GM21390 (cell line): ENCODE measurements around the gene PDLIM7.

Experiments used
- ATAC-seq: cut with Tn5 transposase; IDR thresholded peaks from one replicate; pipeline ENCODE4 v1.9.1; 2021; ENCODE audit not compliant: unreplicated experiment

Gene PDLIM7

DNA sequence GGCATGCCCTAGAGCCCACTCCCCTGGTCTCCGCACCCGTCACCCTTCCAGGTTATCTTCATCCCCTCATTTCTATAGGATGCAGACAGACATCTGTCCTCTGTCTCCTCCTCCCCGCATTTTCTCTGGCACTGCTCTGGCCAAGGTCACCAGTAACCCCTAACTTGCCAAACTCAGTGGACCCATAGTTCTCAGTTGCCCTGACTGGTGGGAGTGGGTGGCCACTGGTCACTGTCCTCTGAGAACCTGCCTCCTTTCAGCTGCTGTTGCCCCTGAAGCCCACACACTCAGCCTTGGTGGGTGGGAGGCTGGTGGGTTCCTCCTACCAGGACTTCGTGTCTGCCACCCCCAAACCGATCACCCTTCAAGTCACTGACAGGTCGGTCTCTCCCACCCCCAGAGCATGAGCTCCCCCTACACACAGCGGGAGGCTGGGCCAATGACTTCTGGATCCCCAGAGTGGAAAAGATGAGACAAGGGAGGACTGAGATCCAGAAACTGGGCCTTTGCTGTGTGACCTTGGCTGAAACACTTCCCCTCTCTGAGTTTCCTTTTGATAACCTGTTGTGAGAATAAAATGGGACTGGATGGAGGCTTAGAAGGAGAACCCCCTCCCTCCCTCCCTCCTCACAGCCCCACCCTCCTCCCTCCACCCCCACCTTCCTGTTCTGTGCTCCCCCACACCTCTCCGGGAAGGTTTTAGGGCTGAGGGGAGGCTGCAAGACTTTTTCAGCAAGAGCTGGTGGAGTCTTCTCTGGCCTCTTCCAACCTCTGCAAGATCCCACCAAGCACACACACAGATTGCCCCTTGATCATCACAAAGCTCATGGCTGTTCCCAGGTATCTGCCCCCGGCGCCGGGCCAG, 21.6 kb downstream of the PDLIM7 start:
- ATAC-seq, result no peak

GRCh38 chr5:177474846-177475562, 22.4 kb downstream of the PDLIM7 start:
- no peak for ATAC-seq

DNA sequence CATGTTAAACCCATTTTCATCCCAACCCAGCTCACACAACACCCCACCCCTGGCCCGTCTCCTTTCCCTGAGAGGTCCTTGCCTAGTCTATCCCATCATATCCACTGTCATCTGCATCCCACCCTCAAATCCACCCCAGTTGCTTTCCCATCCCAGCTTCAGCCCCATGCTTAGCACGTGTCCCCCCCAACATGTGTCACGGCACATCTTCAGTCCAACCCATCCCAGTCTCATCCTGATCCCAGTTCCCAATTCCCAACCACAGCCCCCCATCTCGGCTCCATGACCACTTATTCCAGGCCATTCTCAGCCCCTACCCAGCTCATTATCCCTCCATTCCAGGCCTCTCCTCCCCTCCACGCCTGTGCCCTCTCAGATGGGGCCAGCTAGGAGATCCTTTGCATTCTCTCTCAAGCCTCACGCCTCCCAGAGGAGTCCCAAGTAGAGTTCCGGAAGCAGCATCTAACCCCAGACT, 23.4 kb downstream of the PDLIM7 start:
- ATAC-seq, result no peak

DNA sequence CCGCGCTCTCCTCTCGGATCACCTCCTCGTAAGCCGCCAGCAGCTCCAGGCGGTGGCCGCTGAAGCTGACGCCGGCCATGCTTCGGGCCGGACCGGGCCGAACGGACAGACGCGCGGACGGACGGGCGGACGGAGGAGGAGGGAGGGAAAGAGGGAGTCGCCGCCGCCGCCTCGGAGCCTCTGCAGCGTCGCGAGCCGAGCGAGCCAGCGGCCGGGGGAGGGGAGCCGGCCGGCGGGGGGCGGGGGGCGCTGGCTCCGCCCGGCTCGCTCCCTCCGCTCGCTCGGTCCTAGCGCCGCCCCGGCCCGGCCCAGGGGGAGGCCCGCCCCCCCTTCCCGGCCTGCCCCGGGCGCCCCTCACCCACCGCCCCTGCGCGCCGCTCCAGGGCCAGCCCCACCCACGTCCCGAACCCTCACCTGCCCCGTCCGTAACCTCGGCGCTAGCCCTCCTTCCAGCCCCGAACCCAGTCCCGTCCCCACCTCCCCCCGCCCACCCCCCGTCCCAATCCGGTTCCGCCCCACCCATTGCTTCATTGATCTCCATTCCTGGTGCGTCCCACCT, 23.9 kb downstream of the PDLIM7 start, which contains the start of gene DBN1:
DBN1 (minus strand) TSS at position 192 of the 559 bp plus-strand sequence; CDS start at position 79, 113 bp downstream.
- ATAC-seq, result no peak

DNA sequence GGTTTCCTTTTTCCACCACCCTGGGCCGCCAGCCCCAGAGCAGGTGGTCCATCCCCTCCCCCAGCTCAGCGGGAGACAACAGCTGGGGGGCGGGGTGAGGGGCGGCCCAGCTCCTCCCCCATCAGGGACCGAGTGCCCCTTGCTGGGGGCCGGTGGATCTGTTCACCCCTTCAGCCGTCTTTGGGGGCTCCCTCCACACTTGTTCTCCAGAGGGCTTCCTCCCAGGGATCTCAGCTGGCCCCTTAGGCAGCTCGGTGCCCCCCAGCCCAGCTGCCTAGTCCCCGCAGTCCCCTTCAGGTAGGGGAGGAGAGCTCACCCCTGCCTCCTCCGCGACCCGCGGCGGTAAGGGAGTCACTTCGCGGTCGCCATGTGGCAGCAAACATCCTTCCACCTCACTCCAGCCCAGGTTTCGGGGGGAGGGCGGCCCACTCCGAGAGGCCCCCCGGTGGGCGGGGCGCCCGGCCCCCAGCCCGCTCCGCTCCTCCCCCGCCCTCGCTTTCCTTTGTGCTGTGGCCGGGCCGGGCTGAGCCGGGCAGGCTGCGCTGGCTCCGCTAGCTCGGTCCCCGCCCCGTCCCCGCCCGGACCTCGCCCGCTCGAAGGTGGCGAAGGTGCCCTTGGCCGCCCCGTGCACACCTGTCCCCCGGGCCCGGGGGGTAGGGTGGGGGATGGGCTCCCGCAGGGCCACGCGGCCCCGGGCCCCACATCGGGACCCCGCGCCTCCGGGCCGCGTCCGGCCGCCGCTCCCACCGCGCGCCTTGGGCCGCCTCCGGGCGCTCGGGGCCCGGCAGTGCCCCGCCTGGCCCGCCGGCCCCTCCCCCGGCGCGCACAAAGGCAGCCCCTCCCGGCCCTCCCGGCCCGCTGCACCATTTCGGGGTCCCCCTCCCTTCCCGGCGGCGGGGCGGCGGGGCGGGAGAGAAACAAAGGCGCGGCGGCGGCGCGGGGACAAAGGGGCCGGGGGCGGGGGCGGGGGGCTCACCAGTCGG, 24.7 kb downstream of the PDLIM7 start:
- no peak for ATAC-seq

- no peak for ATAC-seq
Observed at GRCh38 chr5:177471610-177472356, 25.6 kb downstream of the PDLIM7 start.

- no peak for ATAC-seq
Observed at GRCh38 chr5:177470759-177471536, 26.5 kb downstream of the PDLIM7 start.

DNA sequence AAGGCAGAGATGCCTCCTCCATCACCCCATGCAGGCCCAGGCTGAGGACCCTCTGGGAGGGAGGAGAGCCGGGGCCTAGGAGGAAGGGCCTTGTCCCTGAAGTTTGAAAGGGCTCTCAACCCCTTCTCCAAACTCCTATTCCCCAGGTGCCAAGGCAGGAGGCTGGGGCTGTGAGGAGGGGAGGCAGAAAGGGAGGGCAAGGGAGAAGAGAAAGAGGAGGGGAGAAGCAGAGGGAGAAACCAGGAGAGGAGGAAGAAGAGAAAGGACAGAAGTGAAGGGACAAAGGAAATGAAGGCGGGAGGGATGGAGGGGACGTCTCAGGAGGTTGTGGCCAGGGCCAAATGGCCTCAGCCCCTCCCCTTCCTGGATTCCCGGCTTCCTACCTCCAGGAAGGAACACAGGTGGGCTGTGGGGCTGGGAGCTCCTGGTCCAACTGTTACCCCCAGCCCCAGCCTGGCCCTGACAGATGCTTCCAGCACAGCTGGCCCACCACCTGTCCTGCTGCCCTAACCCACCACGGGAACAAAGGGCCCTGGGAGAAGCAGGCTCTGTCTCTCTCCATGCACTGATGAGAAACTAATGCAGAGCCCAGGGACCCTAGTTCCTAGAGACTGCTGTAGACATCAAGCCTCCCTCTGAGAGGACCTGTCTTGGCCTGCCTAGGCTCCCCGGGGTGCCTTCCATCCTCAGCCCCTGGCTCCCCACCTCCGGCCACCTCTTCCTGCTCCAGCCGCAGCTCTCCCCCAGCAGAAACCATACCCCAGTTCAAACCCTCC, 27.5 kb downstream of the PDLIM7 start:
- ATAC-seq, result no peak

DNA sequence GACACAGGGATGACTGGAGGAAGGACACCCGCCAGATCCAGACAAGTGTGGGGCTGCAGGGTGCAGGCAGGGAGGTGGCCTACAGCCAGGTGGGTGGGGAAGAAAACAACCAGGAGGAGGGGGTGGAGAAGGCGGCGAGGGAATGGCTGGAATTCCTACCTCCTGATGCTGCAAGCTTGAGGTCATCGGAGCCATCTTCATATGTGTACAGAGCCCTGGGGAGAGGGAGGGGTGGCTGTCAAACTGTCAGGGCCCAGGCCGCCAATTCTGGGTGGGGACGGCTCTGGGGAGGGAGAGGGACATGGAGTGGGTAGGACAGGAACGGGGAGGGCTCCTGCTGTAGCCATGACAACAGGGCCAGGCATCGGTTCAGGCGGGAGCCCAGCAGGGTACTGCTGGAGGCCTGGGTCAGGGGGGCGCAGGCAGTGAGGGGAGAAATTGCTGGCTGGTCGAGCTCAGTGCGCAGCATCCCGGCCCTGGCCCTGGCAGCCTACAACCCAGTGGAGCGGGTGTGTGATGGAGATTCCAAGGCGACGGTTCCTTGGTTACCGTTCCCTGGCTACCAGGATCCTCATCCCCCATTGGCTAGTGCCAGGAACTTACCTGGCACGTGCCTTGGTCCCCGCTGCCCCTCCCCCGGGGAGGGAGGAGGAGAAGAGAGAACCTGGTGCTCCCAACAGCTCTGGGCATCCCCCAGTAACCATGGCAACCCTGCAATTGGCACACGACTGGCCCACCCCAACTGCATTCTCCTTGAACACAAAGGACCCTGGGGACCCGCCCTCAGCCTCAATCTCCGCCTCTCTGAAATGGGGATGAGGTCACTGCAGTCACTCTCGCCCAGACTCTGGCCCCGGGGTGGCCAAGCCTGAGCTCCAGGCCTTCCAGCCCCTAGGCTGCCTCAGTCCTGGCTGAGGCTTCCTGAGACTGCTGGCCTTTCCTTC, 28.4 kb downstream of the PDLIM7 start:
- no peak for ATAC-seq

DNA sequence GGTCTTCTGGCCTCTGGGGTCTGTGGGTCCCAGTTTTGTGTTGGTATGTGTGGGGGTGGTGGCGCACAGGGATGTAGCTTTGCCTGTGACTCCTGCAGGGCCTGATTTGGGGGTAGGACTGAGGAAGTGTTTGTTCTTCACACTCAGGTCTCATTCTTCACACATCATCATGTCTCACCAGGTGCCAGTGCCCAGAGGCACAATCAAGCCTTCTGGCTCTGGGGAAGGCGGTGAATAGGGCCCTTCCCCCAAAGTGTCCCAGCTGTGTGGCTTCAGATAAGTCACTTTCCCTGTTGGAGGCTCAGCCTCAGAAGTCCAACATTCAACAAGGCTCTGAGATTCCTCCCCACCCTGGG, 29.1 kb downstream of the PDLIM7 start:
- no peak for ATAC-seq

GRCh38 chr5:177467436-177467835, 30.0 kb downstream of the PDLIM7 start:
- no peak for ATAC-seq

- ATAC-seq, result no peak
Observed at GRCh38 chr5:177466861-177467260, 30.5 kb downstream of the PDLIM7 start.

- ATAC-seq, result no peak
Observed at GRCh38 chr5:177465044-177465443, 32.4 kb downstream of the PDLIM7 start.

GRCh38 chr5:177462021-177462670, 35.3 kb downstream of the PDLIM7 start:
- ATAC-seq, result no peak

- ATAC-seq, result no peak
Observed at GRCh38 chr5:177459819-177460628, 37.4 kb downstream of the PDLIM7 start.

GRCh38 chr5:177459357-177459756, 38.0 kb downstream of the PDLIM7 start:
- ATAC-seq, result no peak
